ENCODE measurements around the gene NFE2L1.

Gene NFE2L1

GRCh38 chr17:48003417-48004151 lies 44.6 kb upstream of the NFE2L1 start:
- TF ChIP-seq SUZ12 (IDR thresholded peaks at IDR 0.05) (no peak), ARNT (IDR thresholded peaks at IDR 0.05) (no peak), BHLHE40 (IDR thresholded peaks at IDR 0.05; ENCODE audit: borderline replicate concordance) (no peak), NFRKB (IDR thresholded peaks at IDR 0.05) (no peak), L3MBTL2 (conservative IDR thresholded peaks at IDR 0.05) (no peak)
- POLR2A ChIA-PET = interaction anchor here (1.7 kb wide), 1 partner anchor 9 kb away, joined by 5 read pairs; no protein-coding TSS in a partner anchor
- no peak for DNase-seq (ENCODE audit: extremely low spot score)
- CTCF ChIA-PET = no interaction called here

GRCh38 chr17:48004983-48005382 lies 43.2 kb upstream of the NFE2L1 start:
- ChIA-PET CTCF (no interaction called here), POLR2A (no interaction called here)
- no peak for DNase-seq (ENCODE audit: extremely low spot score)

GRCh38 chr17:48006936-48007709 lies 41.0 kb upstream of the NFE2L1 start:
- POLR2A ChIA-PET = interaction anchor here (1.4 kb wide), 1 partner anchor 66 kb away, joined by 3 read pairs; the partner anchor contains the start of gene PNPO
- TF ChIP-seq PKNOX1 (IDR thresholded peaks at IDR 0.05) (peak; percentile 61), ELF4 (IDR thresholded peaks at IDR 0.05) (no peak)
- CTCF ChIA-PET = interaction anchor here (1.0 kb wide), 1 partner anchor 11 kb away, joined by 4 read pairs; no protein-coding TSS in a partner anchor
- no peak for DNase-seq (ENCODE audit: extremely low spot score)

More at GRCh38 chr17:48004983-48005382, 43.2 kb upstream of the NFE2L1 start:
- TF ChIP-seq L3MBTL2 (conservative IDR thresholded peaks at IDR 0.05) = no peak
- TF ChIP-seq CTBP1 (IDR thresholded peaks at IDR 0.05; ENCODE audit: borderline replicate concordance) = no peak
- TF ChIP-seq SP1 (IDR thresholded peaks at IDR 0.05) = no peak
- no peak for TF ChIP-seq SUZ12 (IDR thresholded peaks at IDR 0.05)
- no peak for TF ChIP-seq TARDBP (IDR thresholded peaks at IDR 0.05)
- no peak for TF ChIP-seq ARNT (IDR thresholded peaks at IDR 0.05)
- TF ChIP-seq LEF1 (IDR thresholded peaks at IDR 0.05; ENCODE audit: borderline replicate concordance) = no peak

DNA sequence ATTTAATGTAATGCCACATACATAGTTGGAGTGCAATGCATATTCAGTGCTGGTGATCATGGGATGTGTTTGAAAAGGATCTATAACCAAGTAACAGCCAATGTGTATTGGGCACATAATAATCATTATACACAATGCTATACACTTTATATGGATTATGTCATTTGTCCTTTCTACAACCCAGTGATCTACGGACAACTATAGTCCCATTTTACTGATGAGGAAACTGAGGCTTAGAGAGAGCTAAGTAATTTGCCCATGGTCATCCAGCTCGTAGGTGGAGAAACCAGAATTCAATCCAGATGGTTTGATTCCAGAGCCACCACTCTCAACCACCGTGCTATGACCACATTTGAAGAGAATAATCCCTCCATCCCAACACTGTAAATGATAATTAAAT lies 38.0 kb upstream of the NFE2L1 start:
- DNase-seq (ENCODE audit: extremely low spot score) = no peak
- TF ChIP-seq HDGF (IDR thresholded peaks at IDR 0.05; ENCODE audit: borderline replicate concordance) (no peak), PKNOX1 (IDR thresholded peaks at IDR 0.05) (no peak), L3MBTL2 (conservative IDR thresholded peaks at IDR 0.05) (no peak), SP1 (IDR thresholded peaks at IDR 0.05) (no peak), ZNF384 (IDR thresholded peaks at IDR 0.05) (no peak), SUZ12 (IDR thresholded peaks at IDR 0.05) (no peak), FOXK2 (IDR thresholded peaks at IDR 0.05) (no peak), NFRKB (IDR thresholded peaks at IDR 0.05) (no peak), BHLHE40 (IDR thresholded peaks at IDR 0.05; ENCODE audit: borderline replicate concordance) (no peak), FOXM1 (IDR thresholded peaks at IDR 0.05; ENCODE audit: borderline replicate concordance) (no peak), LEF1 (IDR thresholded peaks at IDR 0.05; ENCODE audit: borderline replicate concordance) (no peak), ARNT (IDR thresholded peaks at IDR 0.05) (no peak), FOXA1 (IDR thresholded peaks at IDR 0.05) (no peak)
- POLR2A ChIA-PET = interaction anchor here (1.5 kb wide), 1 partner anchor 39 kb away, joined by 10 read pairs; the partner anchor contains the start of gene CDK5RAP3
- CTCF ChIA-PET = interaction anchor here (0.7 to 1.4 kb wide), 2 partner anchors 11 to 15 kb away, joined by 6 to 7 read pairs; no protein-coding TSS in a partner anchor

DNA sequence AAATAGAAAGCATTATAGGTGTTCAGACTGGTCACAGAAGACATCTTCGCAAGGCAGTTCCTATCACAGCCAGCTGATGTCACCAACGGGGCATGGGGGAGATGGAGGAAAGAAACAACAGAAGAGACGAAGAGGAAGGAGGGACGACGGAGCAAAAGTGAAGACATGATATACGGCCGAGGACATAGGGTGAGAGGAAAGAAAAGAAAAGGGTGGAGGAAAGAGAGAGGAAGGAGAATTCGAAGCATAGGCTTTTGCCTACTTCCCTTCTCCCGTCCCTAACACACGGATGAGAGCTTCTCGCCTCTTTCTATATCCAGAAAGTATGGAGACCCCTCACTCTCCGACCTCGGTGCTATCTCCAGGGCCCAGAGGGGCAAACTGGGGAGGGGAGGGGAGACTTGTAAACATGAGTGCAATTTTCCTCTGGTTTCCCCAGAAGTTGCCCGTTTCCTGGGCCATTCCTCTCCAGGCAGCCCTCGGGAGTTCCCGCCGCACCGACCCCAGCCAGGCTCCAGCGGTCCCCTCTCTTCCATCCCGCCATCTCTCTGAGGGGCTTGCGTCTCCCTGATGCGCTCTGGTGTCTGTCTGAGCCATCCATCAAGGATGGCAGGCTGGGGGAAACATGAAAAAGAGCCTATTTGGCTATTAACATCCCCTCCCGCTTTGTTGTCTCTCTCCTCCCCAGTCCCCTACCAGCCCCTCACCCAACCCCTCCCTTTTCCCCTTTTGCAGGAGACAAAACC lies 36.6 kb upstream of the NFE2L1 start:
- TF ChIP-seq BHLHE40 (IDR thresholded peaks at IDR 0.05; ENCODE audit: borderline replicate concordance) (no peak), HDGF (IDR thresholded peaks at IDR 0.05; ENCODE audit: borderline replicate concordance) (no peak), FOXK2 (IDR thresholded peaks at IDR 0.05) (no peak), L3MBTL2 (conservative IDR thresholded peaks at IDR 0.05) (peak; percentile 62), LEF1 (IDR thresholded peaks at IDR 0.05; ENCODE audit: borderline replicate concordance) (no peak), NFRKB (IDR thresholded peaks at IDR 0.05) (no peak), ELF4 (IDR thresholded peaks at IDR 0.05) (no peak), SUZ12 (IDR thresholded peaks at IDR 0.05) (no peak), CTBP1 (IDR thresholded peaks at IDR 0.05; ENCODE audit: borderline replicate concordance) (peak; percentile 79), TARDBP (IDR thresholded peaks at IDR 0.05) (no peak), PKNOX1 (IDR thresholded peaks at IDR 0.05) (peak; percentile 93)

More for the DNA sequence above, 36.6 kb upstream of the NFE2L1 start:
- ChIA-PET CTCF (interaction anchor here (0.6 to 1.8 kb wide), 14 partner anchors 9 to 168 kb away, joined by 3 to 8 read pairs (median 4); no protein-coding TSS in a partner anchor), POLR2A (interaction anchor here (0.7 to 2.3 kb wide), 11 partner anchors 9 to 170 kb away, joined by 3 to 10 read pairs (median 4); partner anchors contain the start of genes CDK5RAP3, NFE2L1 and PNPO)
- peak; percentile 75 for DNase-seq (ENCODE audit: extremely low spot score)
